ENCODE results near the gene SVIL. TPM values are rescaled to one million over a fixed set of nuclear protein-coding genes. Genes with fewer than 3 reads are reported as not detected.

Gene SVIL
- total and polyA plus RNA-seq, 2 of the 13 experiments (the other 11 are each of a cell fraction or from before 2014, with no cell fraction given) = 3.9 to 12.1 TPM

GRCh38 chr10:29522918-29523317 is 111.9 kb downstream of the SVIL start:
- TF ChIP-seq MXD1 (CRISPR knock-in tag; IDR thresholded peaks at IDR 0.05) (no peak), AGO2 (optimal IDR thresholded peaks at IDR 0.05; ENCODE audit: low read depth, low read length) (no peak)
- no peak overlapping the region for H3K9ac ChIP-seq (ENCODE audit: insufficient read depth, low read depth, low read length)
- H3K27ac ChIP-seq (ENCODE audit: extremely low read length, insufficient read depth, low read length) = no peak overlapping the region
- ChIA-PET CTCF (ENCODE audit: low intra/inter-chr PET ratio, low total read pairs) (no interaction called here), POLR2A (no interaction called here)
- H3K79me2 ChIP-seq (ENCODE audit: insufficient read depth, low read length) = no peaks in the 10 kb centered on the region
- peaks cover 11 to 30% of the 10 kb centered on the region in 2 experiments for H3K36me3 ChIP-seq (replicated peaks in 1 of 2; ENCODE audit: control insufficient read depth in 1 of 2, insufficient read depth in 2 of 2, low read length in 2 of 2)
- H3K9me3 ChIP-seq (ENCODE audit: low read length) = no peaks in the 10 kb centered on the region
- in situ Hi-C loops (cut with HindIII; ENCODE audit: extremely low pct_ligation_motif_present, low pct_unique_long_range_greater_than_20kb) (no loop called here), intact Hi-C loops (cut with micrococcal nuclease; ENCODE audit: unreplicated experiment) (no loop called here)
- ATAC-seq = no peak
- H3K4me3 ChIP-seq (replicated peaks in 1 of 3; ENCODE audit: insufficient read depth in 1 of 3, low read depth in 2 of 3, low read length in 3 of 3) = no peak overlapping the region
- no TSS peak for BruUV-seq (replicated peaks)
- H3K4me1 ChIP-seq (ENCODE audit: insufficient read depth, low read length) = no peaks in the 10 kb centered on the region
- no peak for FAIRE-seq
- H3K27me3 ChIP-seq (ENCODE audit: control insufficient read depth in 1 of 2, insufficient read depth in 2 of 2, low read length in 2 of 2) = no peaks in the 10 kb centered on the region
- H4K20me1 ChIP-seq (ENCODE audit: insufficient read depth, low read length) = no peaks in the 10 kb centered on the region
- no peak for DNase-seq (ENCODE audit: low spot score)
- 96% methylated on average over 4 of the region's 4 CpGs for WGBS (ENCODE audit: low lambda C conversion rate)
- no peak overlapping the region for H3K4me2 ChIP-seq (ENCODE audit: low read depth, low read length)
- H2AFZ ChIP-seq (ENCODE audit: low read length) = no peak overlapping the region

- no peaks in the 10 kb centered on the region for H3K27me3 ChIP-seq (ENCODE audit: control insufficient read depth in 1 of 2, insufficient read depth in 2 of 2, low read length in 2 of 2)
- H4K20me1 ChIP-seq (ENCODE audit: insufficient read depth, low read length) = no peaks in the 10 kb centered on the region
- 95% methylated on average over 17 of the region's 20 CpGs for WGBS (ENCODE audit: low lambda C conversion rate)
- no peaks in the 10 kb centered on the region for H3K9me3 ChIP-seq (ENCODE audit: low read length)
- H3K4me1 ChIP-seq (ENCODE audit: insufficient read depth, low read length) = no peaks in the 10 kb centered on the region
- no peak overlapping the region for H3K4me2 ChIP-seq (ENCODE audit: low read depth, low read length)
- DNase-seq (ENCODE audit: low spot score) = no peak
- in situ Hi-C loops (cut with HindIII; ENCODE audit: extremely low pct_ligation_motif_present, low pct_unique_long_range_greater_than_20kb) = no loop called here
- CTCF ChIA-PET (ENCODE audit: low intra/inter-chr PET ratio, low total read pairs) = no interaction called here
- no peaks in the 10 kb centered on the region for H3K79me2 ChIP-seq (ENCODE audit: insufficient read depth, low read length)
- no peak for ATAC-seq
- H3K27ac ChIP-seq (ENCODE audit: extremely low read length, insufficient read depth, low read length) = no peak overlapping the region
- no TSS peak for BruUV-seq (replicated peaks)
- H3K4me3 ChIP-seq (replicated peaks in 1 of 3; ENCODE audit: insufficient read depth in 1 of 3, low read depth in 2 of 3, low read length in 3 of 3) = no peak overlapping the region
- H3K9ac ChIP-seq (ENCODE audit: insufficient read depth, low read depth, low read length) = no peak overlapping the region
- peaks cover 11 to 30% of the 10 kb centered on the region in 2 experiments for H3K36me3 ChIP-seq (replicated peaks in 1 of 2; ENCODE audit: control insufficient read depth in 1 of 2, insufficient read depth in 2 of 2, low read length in 2 of 2)
- POLR2A ChIA-PET = no interaction called here
- no peak overlapping the region for H2AFZ ChIP-seq (ENCODE audit: low read length)
- FAIRE-seq = no peak
- intact Hi-C loops (cut with micrococcal nuclease; ENCODE audit: unreplicated experiment) = no loop called here
- no peak for TF ChIP-seq ZNF530 (CRISPR knock-in tag; IDR thresholded peaks at IDR 0.05; ENCODE audit: low read depth)
- no peak for TF ChIP-seq ZNF512B (CRISPR knock-in tag; IDR thresholded peaks at IDR 0.05; ENCODE audit: borderline replicate concordance)
- TF ChIP-seq YEATS4 (CRISPR knock-in tag; IDR thresholded peaks at IDR 0.05; ENCODE audit: borderline replicate concordance) = no peak
- no peak for TF ChIP-seq ZNF281 (CRISPR knock-in tag; IDR thresholded peaks at IDR 0.05; ENCODE audit: borderline replicate concordance)
- TF ChIP-seq SRSF1 (optimal IDR thresholded peaks at IDR 0.05; ENCODE audit: low read depth, low read length) = no peak
- TF ChIP-seq ZNF354B (CRISPR knock-in tag; IDR thresholded peaks at IDR 0.05) = no peak
- no peak for TF ChIP-seq SATB2 (CRISPR knock-in tag; IDR thresholded peaks at IDR 0.05)
- no peak for TF ChIP-seq NR1H2 (CRISPR knock-in tag; IDR thresholded peaks at IDR 0.05; ENCODE audit: borderline replicate concordance, low read depth)
- TF ChIP-seq ZNF7 (CRISPR knock-in tag; IDR thresholded peaks at IDR 0.05) = no peak
These were observed 112.5 kb downstream of the SVIL start for GRCh38 chr10:29522061-29522855.
